Stomach (tissue), 9 donors: ENCODE data around the gene SPIRE2. TPM values are rescaled to one million over a fixed set of nuclear protein-coding genes. Genes with fewer than 3 reads are reported as not detected.

Experiments
- DNase-seq, 2 donors: peaks; one replicate each; pipeline versions ENCODE4 v3.0.0 to v3.0.0-alpha.2; 2013 to 2019
- H3K27ac ChIP-seq, 5 donors: fragments of 200-600 bp in 4 of 5; sonication (generic) in 4 of 5; one replicate each; pipeline ENCODE4 v1.5.1; 2013 to 2019; ENCODE audit warnings: mild to moderate bottlenecking in 1 of 5, moderate library complexity in 1 of 5
- H3K27me3 ChIP-seq, 3 donors: fragments of 200-600 bp; sonication (generic); one replicate each; pipeline ENCODE4 v1.5.1; 2017 to 2019; ENCODE audit warnings: mixed run types in 1 of 3
- H3K36me3 ChIP-seq, 4 donors: fragments of 200-600 bp; sonication (generic); 1 replicate in 3 of 4; 2 replicates in 1 of 4; pipeline ENCODE4 v1.5.1; 2016 to 2019
- H3K4me1 ChIP-seq, 4 donors: fragments of 200-600 bp; sonication (generic); one replicate each; pipeline ENCODE4 v1.5.1; 2016 to 2019
- H3K4me3 ChIP-seq, 4 donors: fragments of 200-600 bp; sonication (generic) in 3 of 4; one replicate each; pipeline ENCODE4 v1.5.1; 2016 to 2019; ENCODE audit warnings: mild to moderate bottlenecking in 1 of 4
- H3K9me3 ChIP-seq, 4 donors: fragments of 200-600 bp; sonication (generic); one replicate each; pipeline ENCODE4 v1.5.1; 2016 to 2019
- EP300 ChIP-seq: sonication (generic); formaldehyde crosslinking; IDR thresholded peaks from one replicate; pipeline ENCODE4 v1.6.1; 2017; ENCODE audit warnings: antibody characterized with exemption
- POLR2A ChIP-seq, 4 donors: fragments of 450-650 bp; IDR thresholded peaks; one replicate each; pipeline ENCODE4 v1.6.1; 2016; ENCODE audit warnings: antibody characterized with exemption in 4 of 4, control low read depth in 2 of 4, mild to moderate bottlenecking in 1 of 4, moderate library complexity in 1 of 4
- POLR2AphosphoS5 ChIP-seq, 3 donors: sonication (generic); formaldehyde crosslinking; IDR thresholded peaks; one replicate each; pipeline ENCODE4 v1.6.1; 2016; ENCODE audit warnings: antibody characterized with exemption in 3 of 3
- WGBS, 5 donors: extraction: QIAGEN DNeasy Blood & Tissue Kit in 3 of 5; methylation state at CpG; one replicate each; pipeline versions ENCODE4 v1.1.5 to v1.1.7; 2013 to 2018; 5-methylcytosine and 5-hydroxymethylcytosine counted together
- intact Hi-C: fragments of 100-400 bp; cut with DNase I; formaldehyde crosslinking; loops from one replicate; pipeline ENCODE4 v1.15.1; 2023; ENCODE audit warnings: low total_unique reads
- polyA plus RNA-seq, 3 donors: library from polyadenylated mRNA; stranded (reverse); fragments of 200-250 nt; gene quantifications; one replicate each; pipeline ENCODE4 v1.2.3, GENCODE V29; 2013
- total RNA-seq, 5 donors: library from RNA; depleted of rRNA; stranded (reverse); fragments of >200 nt; gene quantifications; one replicate each; pipeline versions ENCODE4 v1.1.0 to v1.2.3, GENCODE V29; 2014 to 2016
- TF ChIP-seq, protein P1 (sequence below), 7 experiments: fragments of 450-650 bp in 4 of 7; fragments of 200-600 bp in 3 of 7; sonication (generic) in 3 of 7; IDR thresholded peaks; one replicate each; pipeline ENCODE4 v1.5.1; 2016 to 2019; ENCODE audit warnings: antibody characterized with exemption in 7 of 7, control low read depth in 2 of 7, mild to moderate bottlenecking in 1 of 7
- donor health status: healthy with polysubstance abuse.
- donor health status: Bipolar disorder and iron deficiency.
- donor health status: healthy.

The SPIRE2 gene
- total and polyA plus RNA-seq, 8 donors: 3.9 to 230 (median 25.0) TPM

DNA sequence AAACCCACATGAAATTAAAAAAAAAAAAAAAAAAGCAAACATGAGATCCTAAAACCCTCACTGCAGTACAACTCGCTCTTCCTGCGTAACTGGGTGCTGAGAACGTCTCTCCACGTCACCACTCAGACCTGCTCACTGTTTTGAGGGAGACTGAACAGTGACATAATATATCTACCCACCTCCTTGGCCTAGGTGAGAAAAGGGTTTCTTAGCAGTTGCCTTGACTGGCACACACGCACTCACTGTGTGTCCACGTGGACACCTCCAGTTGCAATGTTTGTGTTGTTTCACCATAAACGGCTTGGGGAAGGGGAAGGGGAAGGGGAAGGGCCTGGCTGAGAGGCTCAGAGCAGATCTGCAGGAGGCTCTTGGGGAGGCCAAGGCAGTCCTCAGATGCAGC, 43.9 kb upstream of the SPIRE2 start:
- Histone ChIP-seq H3K27me3 (no peaks in the 10 kb centered on the region), H3K36me3 (peaks cover 0 to 3% (median 0%) of the 10 kb centered on the region in 4 donors), H3K4me1 (no peaks in the 10 kb centered on the region), H3K4me3 (no peak overlapping the region), H3K27ac (peak overlapping the region in 1 of 5 donors; percentile 20), H3K9me3 (no peaks in the 10 kb centered on the region)
- no peak for TF ChIP-seq POLR2AphosphoS5 (IDR thresholded peaks at IDR 0.05)
- no peak for TF ChIP-seq POLR2A (IDR thresholded peaks at IDR 0.05)
- TF ChIP-seq, protein P1, sequence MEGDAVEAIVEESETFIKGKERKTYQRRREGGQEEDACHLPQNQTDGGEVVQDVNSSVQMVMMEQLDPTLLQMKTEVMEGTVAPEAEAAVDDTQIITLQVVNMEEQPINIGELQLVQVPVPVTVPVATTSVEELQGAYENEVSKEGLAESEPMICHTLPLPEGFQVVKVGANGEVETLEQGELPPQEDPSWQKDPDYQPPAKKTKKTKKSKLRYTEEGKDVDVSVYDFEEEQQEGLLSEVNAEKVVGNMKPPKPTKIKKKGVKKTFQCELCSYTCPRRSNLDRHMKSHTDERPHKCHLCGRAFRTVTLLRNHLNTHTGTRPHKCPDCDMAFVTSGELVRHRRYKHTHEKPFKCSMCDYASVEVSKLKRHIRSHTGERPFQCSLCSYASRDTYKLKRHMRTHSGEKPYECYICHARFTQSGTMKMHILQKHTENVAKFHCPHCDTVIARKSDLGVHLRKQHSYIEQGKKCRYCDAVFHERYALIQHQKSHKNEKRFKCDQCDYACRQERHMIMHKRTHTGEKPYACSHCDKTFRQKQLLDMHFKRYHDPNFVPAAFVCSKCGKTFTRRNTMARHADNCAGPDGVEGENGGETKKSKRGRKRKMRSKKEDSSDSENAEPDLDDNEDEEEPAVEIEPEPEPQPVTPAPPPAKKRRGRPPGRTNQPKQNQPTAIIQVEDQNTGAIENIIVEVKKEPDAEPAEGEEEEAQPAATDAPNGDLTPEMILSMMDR (IDR thresholded peaks at IDR 0.05): no peak
- 76 to 84% (median 81%) methylated on average over 7 of the region's 7 CpGs for WGBS, 5 donors
- DNase-seq: no peak
- intact Hi-C loops: no loop called here

DNA sequence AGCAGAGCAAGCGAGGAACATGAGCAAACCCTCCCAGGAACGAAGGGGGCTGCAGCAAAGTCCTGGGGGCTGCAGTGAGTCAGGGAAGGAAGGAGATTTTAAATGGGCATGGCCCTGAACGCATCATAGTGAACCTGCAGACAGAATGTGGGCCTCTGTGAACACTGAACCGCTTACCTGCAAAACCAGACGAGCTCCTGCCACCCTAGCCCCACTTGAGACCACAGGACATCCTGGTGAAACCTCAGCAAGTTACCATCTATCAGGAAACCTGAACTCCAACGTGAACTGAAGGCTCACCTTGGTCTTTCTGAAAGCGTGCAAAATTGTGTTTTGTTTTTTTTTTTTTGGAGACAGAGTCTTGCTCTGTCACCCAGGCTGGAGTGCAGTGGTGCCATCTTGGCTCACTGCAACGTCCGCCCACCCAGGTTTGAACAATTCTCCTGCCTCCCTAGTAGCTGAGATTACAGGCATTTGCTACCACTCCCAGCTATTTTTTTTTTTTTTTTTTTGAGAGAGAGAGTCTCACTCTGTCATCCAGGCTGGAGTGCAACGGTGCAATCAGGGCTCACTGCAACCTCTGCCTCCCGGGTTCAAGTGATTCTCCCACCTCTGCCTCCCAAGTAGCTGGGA, 42.6 kb upstream of the SPIRE2 start:
- no peaks in the 10 kb centered on the region for H3K27me3 ChIP-seq
- H3K4me3 ChIP-seq: no peak overlapping the region
- H3K9me3 ChIP-seq: no peaks in the 10 kb centered on the region
- 87 to 92% (median 89%) methylated on average over 11 of the region's 11 CpGs for WGBS, 5 donors
- H3K4me1 ChIP-seq: no peaks in the 10 kb centered on the region
- TF ChIP-seq, protein P1 (IDR thresholded peaks at IDR 0.05): no peak
- no peak for TF ChIP-seq POLR2AphosphoS5 (IDR thresholded peaks at IDR 0.05)
- TF ChIP-seq POLR2A (IDR thresholded peaks at IDR 0.05): no peak
- TF ChIP-seq EP300: no peak
- peak in 1 of 2 donors; percentile 20 for DNase-seq
- no peak overlapping the region for H3K27ac ChIP-seq
- intact Hi-C loops: no loop called here
- H3K36me3 ChIP-seq: peaks cover 0 to 3% (median 0%) of the 10 kb centered on the region in 4 donors

GRCh38 chr16:89786474-89787364, 41.6 kb upstream of the SPIRE2 start:
- WGBS, 5 donors: 85 to 93% (median 90%) methylated on average over 21 of the region's 21 CpGs
- Histone ChIP-seq H3K4me3 (no peak overlapping the region), H3K4me1 (no peaks in the 10 kb centered on the region), H3K36me3 (peaks cover 0 to 7% (median 0%) of the 10 kb centered on the region in 4 donors), H3K27me3 (no peaks in the 10 kb centered on the region), H3K27ac (no peak overlapping the region), H3K9me3 (no peaks in the 10 kb centered on the region)
- TF ChIP-seq EP300: no peak
- intact Hi-C loops: no loop called here
- DNase-seq: peak in 1 of 2 donors; percentile 65

GRCh38 chr16:89787365-89787805, 40.9 kb upstream of the SPIRE2 start:
- intact Hi-C loops: no loop called here
- H3K4me3 ChIP-seq: no peak overlapping the region
- TF ChIP-seq POLR2A (IDR thresholded peaks at IDR 0.05): no peak
- no peak for DNase-seq
- no peaks in the 10 kb centered on the region for H3K4me1 ChIP-seq
- 90 to 95% (median 93%) methylated on average over 9 of the region's 9 CpGs for WGBS, 5 donors
- H3K36me3 ChIP-seq: peaks cover 0 to 7% (median 0%) of the 10 kb centered on the region in 4 donors
- no peaks in the 10 kb centered on the region for H3K9me3 ChIP-seq
- H3K27ac ChIP-seq: no peak overlapping the region
- no peaks in the 10 kb centered on the region for H3K27me3 ChIP-seq

GRCh38 chr16:89791278-89791995, 36.8 kb upstream of the SPIRE2 start:
- H3K27ac ChIP-seq: no peak overlapping the region
- H3K4me3 ChIP-seq: no peak overlapping the region
- H3K9me3 ChIP-seq: no peaks in the 10 kb centered on the region
- H3K27me3 ChIP-seq: no peaks in the 10 kb centered on the region
- no peaks in the 10 kb centered on the region for H3K4me1 ChIP-seq
- intact Hi-C loops: loop anchor here (5.0 kb wide), 1 partner anchor 84 kb away; no protein-coding TSS in a partner anchor
- TF ChIP-seq, protein P1 (IDR thresholded peaks at IDR 0.05): no peak
- TF ChIP-seq POLR2A (IDR thresholded peaks at IDR 0.05) (no peak), POLR2AphosphoS5 (IDR thresholded peaks at IDR 0.05) (no peak), EP300 (no peak)
- WGBS, 5 donors: 93 to 98% (median 96%) methylated on average over 3 to 16 of the region's 16 CpGs
- no peak for DNase-seq
- H3K36me3 ChIP-seq: peaks cover 0 to 3% (median 0%) of the 10 kb centered on the region in 4 donors
